ENCODE measurements around the gene SND1. TPM values are rescaled to one million over a fixed set of nuclear protein-coding genes. Genes with fewer than 3 reads are reported as not detected.
A peak's percentile ranks its signal among the peaks of the same experiment; 100 is the strongest.
"Not testable (repeated sequence)": the region's sequence is repeated elsewhere in the genome, so short reads cannot be mapped to it uniquely, and the experiment has no call there.

SND1 gene
- total and polyA plus RNA-seq, 10 of the 15 experiments (the other 5 are each of a cell fraction or from before 2014, with no cell fraction given), result 52.4 to 270 (median 146) TPM

DNA sequence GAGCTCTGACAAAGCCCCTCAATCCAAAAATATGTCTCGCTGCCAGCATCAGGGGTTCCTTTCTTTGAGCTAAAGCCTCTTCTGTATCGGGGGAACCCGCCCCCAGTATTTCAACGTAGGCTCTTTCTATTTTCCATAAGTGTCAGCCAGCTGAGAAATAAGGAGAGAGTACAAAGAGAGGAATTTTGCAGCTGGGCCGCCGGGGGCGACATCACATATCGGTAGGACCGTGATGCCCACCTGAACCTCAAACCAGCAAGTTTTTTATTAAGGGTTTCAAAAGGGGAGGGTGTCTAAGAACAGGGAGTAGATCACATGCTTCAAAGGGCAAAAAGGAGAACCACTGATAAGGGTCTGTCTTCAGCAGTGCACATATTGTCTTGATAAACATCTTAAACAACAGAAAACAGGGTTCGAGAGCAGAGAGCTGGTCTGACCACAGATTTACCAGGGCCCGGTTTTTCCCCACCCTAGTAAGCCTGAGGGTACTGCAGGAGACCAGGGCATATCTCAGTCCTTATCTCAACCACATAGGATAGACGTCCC lies 457.5 kb downstream of the SND1 start:
- intact Hi-C loops (cut with micrococcal nuclease; ENCODE audit: unreplicated experiment); FAIRE-seq; H3K36me3 ChIP-seq (ENCODE audit: control insufficient read depth in 2 of 2, insufficient read depth in 2 of 2, low read length in 1 of 2); ATAC-seq; DNase-seq (ENCODE audit: low read depth, low spot score); H4K20me1 ChIP-seq (ENCODE audit: control insufficient read depth, insufficient read depth); in situ Hi-C loops (cut with MboI); BruUV-seq (replicated peaks); H3K9me3 ChIP-seq (replicated peaks; ENCODE audit: control insufficient read depth, insufficient read depth, low read length); H3K27me3 ChIP-seq (replicated peaks in 1 of 2; ENCODE audit: control insufficient read depth in 2 of 2, insufficient read depth in 2 of 2, low read length in 1 of 2); H3K79me2 ChIP-seq (ENCODE audit: control insufficient read depth, insufficient read depth, low read length); POLR2A ChIA-PET: not testable (repeated sequence)
- peak overlapping the region; percentile 47; the same call in 1 of the 2 replicates for H2AFZ ChIP-seq (ENCODE audit: control insufficient read depth, low read depth, low read length)
- H3K4me2 ChIP-seq (ENCODE audit: control insufficient read depth, insufficient read depth), result peak overlapping the region; percentile 82
- TF ChIP-seq, protein P1, sequence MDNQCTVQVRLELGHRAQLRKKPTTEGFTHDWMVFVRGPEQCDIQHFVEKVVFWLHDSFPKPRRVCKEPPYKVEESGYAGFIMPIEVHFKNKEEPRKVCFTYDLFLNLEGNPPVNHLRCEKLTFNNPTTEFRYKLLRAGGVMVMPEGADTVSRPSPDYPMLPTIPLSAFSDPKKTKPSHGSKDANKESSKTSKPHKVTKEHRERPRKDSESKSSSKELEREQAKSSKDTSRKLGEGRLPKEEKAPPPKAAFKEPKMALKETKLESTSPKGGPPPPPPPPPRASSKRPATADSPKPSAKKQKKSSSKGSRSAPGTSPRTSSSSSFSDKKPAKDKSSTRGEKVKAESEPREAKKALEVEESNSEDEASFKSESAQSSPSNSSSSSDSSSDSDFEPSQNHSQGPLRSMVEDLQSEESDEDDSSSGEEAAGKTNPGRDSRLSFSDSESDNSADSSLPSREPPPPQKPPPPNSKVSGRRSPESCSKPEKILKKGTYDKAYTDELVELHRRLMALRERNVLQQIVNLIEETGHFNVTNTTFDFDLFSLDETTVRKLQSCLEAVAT (IDR thresholded peaks at IDR 0.05), result 0 out of 2 replicates have a peak, but pooled peaks have one; percentile 5
- H3K9ac ChIP-seq (ENCODE audit: control insufficient read depth, insufficient read depth, low read length), result peak overlapping the region; percentile 55; the same call in 1 of the 2 replicates
- H3K4me3 ChIP-seq, result peak overlapping the region; percentile 16; the same call in 1 of the 2 replicates
- H3K4me1 ChIP-seq (ENCODE audit: control insufficient read depth, insufficient read depth, low read length), result peaks cover 30% of the 10 kb centered on the region
- CTCF ChIA-PET, result interaction anchor here (1.2 to 4.7 kb wide), 3 partner anchors 26 to 109 kb away, joined by 4 to 28 read pairs (median 10); no protein-coding TSS in a partner anchor
- RAD21 ChIA-PET (ENCODE audit: unreplicated experiment), result interaction anchor here (1.2 to 1.3 kb wide), 4 partner anchors 19 to 109 kb away, joined by 3 to 6 read pairs (median 4); no protein-coding TSS in a partner anchor
- 9% methylated on average over 12 of the region's 12 CpGs for WGBS (ENCODE audit: insufficient coverage, insufficient replicate concordance, low lambda C conversion rate, missing lambda C conversion rate)
- peak overlapping the region; percentile 73 for H3K27ac ChIP-seq (ENCODE audit: control insufficient read depth, insufficient read depth)
- SMC1A ChIA-PET (ENCODE audit: uncharacterized antibody, unreplicated experiment), result interaction anchor here (0.8 to 2.0 kb wide), 4 partner anchors 8 to 72 kb away, joined by 3 to 8 read pairs (median 4); no protein-coding TSS in a partner anchor

DNA sequence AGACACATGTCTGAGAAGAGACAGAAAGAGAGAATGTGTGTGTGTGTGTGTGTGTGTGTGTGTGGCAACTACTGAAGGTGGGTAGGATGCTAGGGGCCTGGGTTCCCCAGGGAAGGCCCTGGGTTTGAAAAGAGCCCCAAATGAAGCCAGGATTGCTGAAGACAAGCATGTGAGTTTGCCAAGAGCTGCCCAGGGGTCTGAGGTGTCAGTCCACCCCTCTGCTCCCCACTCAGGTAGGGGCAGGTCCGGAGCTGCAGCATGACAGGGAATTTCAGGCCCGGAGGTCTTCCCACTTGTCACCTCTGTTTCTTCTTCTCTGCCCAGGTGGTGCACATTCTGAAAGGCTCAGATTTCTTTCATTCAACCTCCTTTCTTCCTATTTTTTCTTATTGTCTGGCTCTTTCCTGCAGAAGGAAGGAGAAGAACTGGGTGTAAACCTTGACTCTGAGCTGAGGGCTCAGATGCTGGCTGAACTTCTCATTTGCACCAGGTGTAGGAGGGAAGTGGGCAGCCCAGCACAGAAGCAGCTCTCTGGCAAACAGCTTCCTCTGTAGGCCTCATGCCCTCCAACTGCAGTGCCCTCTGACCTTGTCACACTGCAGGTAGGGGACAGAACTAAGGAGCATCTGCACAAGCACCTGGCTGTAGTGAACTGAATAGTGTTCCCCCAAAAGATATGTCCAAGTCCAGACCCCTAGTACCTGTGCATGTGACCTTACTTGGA lies 458.8 kb downstream of the SND1 start:
- Histone ChIP-seq H3K27ac (ENCODE audit: control insufficient read depth, insufficient read depth) (no peak overlapping the region), H3K27me3 (replicated peaks in 1 of 2; ENCODE audit: control insufficient read depth in 2 of 2, insufficient read depth in 2 of 2, low read length in 1 of 2) (no peaks in the 10 kb centered on the region; a peak in 1 of 4 replicates), H3K4me2 (ENCODE audit: control insufficient read depth, insufficient read depth) (no peak overlapping the region), H3K9ac (ENCODE audit: control insufficient read depth, insufficient read depth, low read length) (no peak overlapping the region), H3K9me3 (replicated peaks; ENCODE audit: control insufficient read depth, insufficient read depth, low read length) (no peaks in the 10 kb centered on the region), H4K20me1 (ENCODE audit: control insufficient read depth, insufficient read depth) (no peaks in the 10 kb centered on the region), H3K4me3 (no peak overlapping the region), H3K79me2 (ENCODE audit: control insufficient read depth, insufficient read depth, low read length) (no peaks in the 10 kb centered on the region), H3K36me3 (ENCODE audit: control insufficient read depth in 2 of 2, insufficient read depth in 2 of 2, low read length in 1 of 2) (no peaks in the 10 kb centered on the region), H2AFZ (ENCODE audit: control insufficient read depth, low read depth, low read length) (no peak overlapping the region), H3K4me1 (ENCODE audit: control insufficient read depth, insufficient read depth, low read length) (peaks cover 30% of the 10 kb centered on the region)
- SMC1A ChIA-PET (ENCODE audit: uncharacterized antibody, unreplicated experiment), result interaction anchor here (0.6 to 0.9 kb wide), 2 partner anchors 13 to 763 kb away, joined by 3 read pairs; no protein-coding TSS in a partner anchor
- no TSS peak for BruUV-seq (replicated peaks)
- intact Hi-C loops (cut with micrococcal nuclease; ENCODE audit: unreplicated experiment), result no loop called here
- no peak for DNase-seq (ENCODE audit: low read depth, low spot score)
- CTCF ChIA-PET, result interaction anchor here (0.6 to 4.7 kb wide), 5 partner anchors 25 to 321 kb away, joined by 3 to 28 read pairs (median 4); no protein-coding TSS in a partner anchor
- no peak for FAIRE-seq
- 79% methylated on average over 2 of the region's 2 CpGs for WGBS (ENCODE audit: insufficient coverage, insufficient replicate concordance, low lambda C conversion rate, missing lambda C conversion rate)
- POLR2A ChIA-PET, result interaction anchor here (1.0 kb wide), 1 partner anchor 12 kb away, joined by 3 read pairs; no protein-coding TSS in a partner anchor
- RAD21 ChIA-PET (ENCODE audit: unreplicated experiment), result interaction anchor here (1.0 kb wide), 1 partner anchor 98 kb away, joined by 4 read pairs; no protein-coding TSS in a partner anchor
- no peak for ATAC-seq
- in situ Hi-C loops (cut with MboI), result no loop called here
- TF ChIP-seq CBX5 (IDR thresholded peaks at IDR 0.05; ENCODE audit: low read depth), result no peak
- TF ChIP-seq CEBPB (IDR thresholded peaks at IDR 0.05; ENCODE audit: borderline replicate concordance in 1 of 2, low read depth in 2 of 2, low read length in 2 of 2), result no peak
- TF ChIP-seq STAT3 (IDR thresholded peaks at IDR 0.05; ENCODE audit: low read depth, low read length), result no peak
- no peak for TF ChIP-seq POLR2AphosphoS2 (IDR thresholded peaks at IDR 0.05; ENCODE audit: low read depth, low read length)
- TF ChIP-seq NFYB (IDR thresholded peaks at IDR 0.05; ENCODE audit: insufficient read depth, low read depth, low read length), result no peak
- TF ChIP-seq SIX5 (IDR thresholded peaks at IDR 0.05; ENCODE audit: low read depth, low read length, severe bottlenecking), result no peak
- no peak for TF ChIP-seq EZH2 (IDR thresholded peaks at IDR 0.05; ENCODE audit: borderline replicate concordance, control insufficient read depth, low read depth, low read length)
- TF ChIP-seq CBFB (IDR thresholded peaks at IDR 0.05; ENCODE audit: low read depth), result no peak
- no peak for TF ChIP-seq MEF2B (IDR thresholded peaks at IDR 0.05; ENCODE audit: partially characterized antibody, poor library complexity, severe bottlenecking)
- TF ChIP-seq, protein P2, sequence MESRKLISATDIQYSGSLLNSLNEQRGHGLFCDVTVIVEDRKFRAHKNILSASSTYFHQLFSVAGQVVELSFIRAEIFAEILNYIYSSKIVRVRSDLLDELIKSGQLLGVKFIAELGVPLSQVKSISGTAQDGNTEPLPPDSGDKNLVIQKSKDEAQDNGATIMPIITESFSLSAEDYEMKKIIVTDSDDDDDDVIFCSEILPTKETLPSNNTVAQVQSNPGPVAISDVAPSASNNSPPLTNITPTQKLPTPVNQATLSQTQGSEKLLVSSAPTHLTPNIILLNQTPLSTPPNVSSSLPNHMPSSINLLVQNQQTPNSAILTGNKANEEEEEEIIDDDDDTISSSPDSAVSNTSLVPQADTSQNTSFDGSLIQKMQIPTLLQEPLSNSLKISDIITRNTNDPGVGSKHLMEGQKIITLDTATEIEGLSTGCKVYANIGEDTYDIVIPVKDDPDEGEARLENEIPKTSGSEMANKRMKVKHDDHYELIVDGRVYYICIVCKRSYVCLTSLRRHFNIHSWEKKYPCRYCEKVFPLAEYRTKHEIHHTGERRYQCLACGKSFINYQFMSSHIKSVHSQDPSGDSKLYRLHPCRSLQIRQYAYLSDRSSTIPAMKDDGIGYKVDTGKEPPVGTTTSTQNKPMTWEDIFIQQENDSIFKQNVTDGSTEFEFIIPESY (IDR thresholded peaks at IDR 0.05), result no peak

All from GM12878 (cell line).